GM21515 (cell line): Measurements from ENCODE around the gene MYO10.
"Not testable (repeated sequence)": the region's sequence is repeated elsewhere in the genome, so short reads cannot be mapped to it uniquely, and the experiment has no call there.

ENCODE experiments used
- ATAC-seq: cut with Tn5 transposase; IDR thresholded peaks from one replicate; pipeline ENCODE4 v1.9.1; 2021; ENCODE audit not compliant: unreplicated experiment

Gene MYO10

GRCh38 chr5:16936150-16936988 lies at the start of gene MYO10:
Gene MYO10, minus strand, starts transcription at chr5:16936288. Its CDS starts 480 bp downstream, at chr5:16935808.
- ATAC-seq: peak; percentile 58

- ATAC-seq: not testable (repeated sequence)
Observed at GRCh38 chr5:16985304-16985703, 49.2 kb upstream of the MYO10 start.

GRCh38 chr5:16983972-16984371 lies 47.9 kb upstream of the MYO10 start:
- ATAC-seq: no peak

GRCh38 chr5:16983022-16983639 lies 47.0 kb upstream of the MYO10 start:
- ATAC-seq: no peak

GRCh38 chr5:16981700-16982099 lies 45.6 kb upstream of the MYO10 start:
- ATAC-seq: no peak

GRCh38 chr5:16980983-16981382 lies 44.9 kb upstream of the MYO10 start:
- no peak for ATAC-seq

- ATAC-seq: no peak
Observed at GRCh38 chr5:16978296-16978695, 42.2 kb upstream of the MYO10 start.

GRCh38 chr5:16976625-16977008 lies 40.5 kb upstream of the MYO10 start:
- ATAC-seq: peak; percentile 76

GRCh38 chr5:16975950-16976624 lies 40.0 kb upstream of the MYO10 start:
- ATAC-seq: peak; percentile 88

- ATAC-seq: no peak
Observed at GRCh38 chr5:16974981-16975380, 38.9 kb upstream of the MYO10 start.

- no peak for ATAC-seq
Observed at GRCh38 chr5:16970826-16971225, 34.7 kb upstream of the MYO10 start.

- no peak for ATAC-seq
Observed at GRCh38 chr5:16970260-16970659, 34.2 kb upstream of the MYO10 start.

- ATAC-seq: no peak
Observed at GRCh38 chr5:16965581-16965980, 29.5 kb upstream of the MYO10 start.

GRCh38 chr5:16963821-16964220 lies 27.7 kb upstream of the MYO10 start:
- ATAC-seq: no peak

- no peak for ATAC-seq
Observed at GRCh38 chr5:16961131-16961530, 25.0 kb upstream of the MYO10 start.

GRCh38 chr5:16957304-16958196 lies 21.5 kb upstream of the MYO10 start:
- no peak for ATAC-seq

- ATAC-seq: no peak
Observed at GRCh38 chr5:16953729-16954128, 17.6 kb upstream of the MYO10 start.

GRCh38 chr5:16952968-16953671 lies 17.0 kb upstream of the MYO10 start:
- ATAC-seq: no peak

- ATAC-seq: no peak
Observed at GRCh38 chr5:16946725-16947124, 10.6 kb upstream of the MYO10 start.

- no peak for ATAC-seq
Observed at GRCh38 chr5:16944816-16945562, 8.9 kb upstream of the MYO10 start.
